GM19035 (cell line): Measurements from ENCODE around the gene GPR162.

Experiments used
- ATAC-seq: cut with Tn5 transposase; IDR thresholded peaks from one replicate; pipeline ENCODE4 v1.9.1; 2021; ENCODE audit not compliant: unreplicated experiment

Gene GPR162

DNA sequence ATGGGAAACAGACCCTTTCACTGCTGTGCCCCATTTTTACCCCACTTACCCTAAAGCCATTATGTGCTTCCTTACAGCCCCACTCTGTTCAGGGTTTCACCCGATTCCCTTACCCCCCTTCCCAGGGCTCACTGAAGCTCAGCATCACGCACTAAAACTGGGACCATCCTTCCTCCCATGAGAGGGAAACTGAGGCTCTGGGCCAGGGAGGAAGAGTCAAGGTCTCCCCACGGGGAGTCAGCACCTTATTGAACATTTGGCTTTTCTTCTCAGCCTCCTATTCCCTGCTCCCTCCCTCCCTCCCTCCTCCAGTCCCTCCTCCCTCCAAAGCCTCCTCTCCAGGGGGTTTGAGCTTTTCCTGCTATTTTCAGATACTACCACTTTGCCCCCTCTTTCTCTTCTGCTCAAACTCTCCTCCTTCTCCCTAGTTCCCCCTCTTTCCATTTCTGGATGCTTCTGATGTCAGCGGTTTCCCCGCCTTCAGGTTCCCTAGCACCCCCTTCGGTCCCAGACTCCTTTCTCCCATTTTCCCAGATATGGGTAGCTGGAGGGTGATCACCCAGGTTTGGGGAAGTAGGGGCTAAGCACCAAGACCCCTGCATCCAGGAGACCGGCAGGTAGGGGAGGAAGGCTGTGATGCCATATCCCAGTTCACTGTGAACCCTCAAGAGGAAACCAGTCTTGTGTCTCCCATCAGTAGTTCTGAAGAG is 960 bp downstream of the GPR162 start:
- ATAC-seq, result no peak

DNA sequence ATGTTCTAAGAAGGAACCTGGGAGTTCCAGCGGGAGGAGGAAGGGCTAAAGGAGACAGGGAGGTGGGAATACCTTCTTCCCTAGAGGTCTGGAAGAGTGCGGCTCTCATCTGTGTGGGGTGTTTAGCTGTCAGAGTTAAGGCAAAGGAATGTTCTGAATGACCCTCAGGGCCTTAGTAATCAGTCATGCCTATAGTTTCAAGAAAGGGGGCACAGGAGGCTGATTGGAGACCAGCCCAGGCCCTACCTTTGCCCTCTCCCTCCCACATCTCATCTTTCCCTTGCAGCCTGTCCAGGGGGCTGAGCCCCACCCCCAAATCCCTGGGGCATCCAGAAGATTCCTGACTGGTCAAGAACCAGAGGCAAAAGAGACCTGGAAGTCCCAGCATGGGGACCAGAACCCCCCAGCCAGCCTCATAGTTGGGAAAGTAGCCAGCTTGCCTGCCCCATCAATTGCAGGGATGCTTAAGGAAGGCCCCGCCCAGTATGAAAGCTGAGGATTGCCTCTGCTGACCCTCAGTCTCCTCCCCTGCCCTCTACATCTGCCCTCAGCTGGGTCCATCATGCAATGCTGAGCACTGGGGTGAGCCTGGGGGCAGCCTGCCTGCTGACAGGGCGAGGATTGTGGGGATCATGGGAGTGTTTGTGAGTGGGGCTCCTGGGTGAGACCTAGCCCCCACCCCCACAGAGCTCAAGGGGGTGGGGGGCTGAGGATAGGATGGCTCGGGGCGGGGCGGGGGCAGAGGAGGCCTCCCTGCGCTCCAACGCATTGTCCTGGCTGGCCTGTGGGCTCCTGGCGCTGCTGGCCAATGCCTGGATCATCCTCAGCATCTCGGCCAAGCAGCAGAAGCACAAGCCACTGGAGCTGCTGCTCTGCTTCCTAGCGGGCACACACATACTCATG is 1.8 kb downstream of the GPR162 start:
- no peak for ATAC-seq

DNA sequence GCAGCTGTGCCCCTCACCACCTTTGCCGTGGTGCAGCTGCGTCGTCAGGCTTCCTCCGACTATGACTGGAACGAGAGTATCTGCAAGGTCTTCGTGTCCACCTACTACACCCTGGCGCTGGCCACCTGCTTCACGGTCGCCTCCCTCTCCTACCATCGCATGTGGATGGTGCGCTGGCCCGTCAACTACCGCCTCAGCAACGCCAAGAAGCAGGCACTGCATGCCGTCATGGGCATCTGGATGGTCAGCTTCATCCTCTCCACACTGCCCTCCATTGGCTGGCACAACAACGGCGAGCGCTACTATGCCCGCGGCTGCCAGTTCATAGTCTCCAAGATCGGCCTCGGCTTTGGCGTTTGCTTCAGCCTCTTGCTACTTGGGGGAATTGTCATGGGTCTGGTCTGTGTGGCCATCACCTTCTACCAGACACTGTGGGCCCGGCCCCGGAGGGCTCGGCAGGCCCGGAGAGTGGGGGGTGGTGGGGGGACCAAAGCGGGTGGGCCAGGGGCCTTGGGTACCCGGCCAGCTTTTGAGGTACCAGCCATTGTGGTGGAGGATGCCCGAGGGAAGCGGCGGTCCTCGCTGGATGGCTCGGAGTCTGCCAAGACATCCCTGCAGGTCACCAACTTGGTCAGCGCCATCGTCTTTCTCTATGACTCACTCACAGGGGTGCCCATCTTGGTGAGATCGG is 2.6 kb downstream of the GPR162 start:
- no peak for ATAC-seq

DNA sequence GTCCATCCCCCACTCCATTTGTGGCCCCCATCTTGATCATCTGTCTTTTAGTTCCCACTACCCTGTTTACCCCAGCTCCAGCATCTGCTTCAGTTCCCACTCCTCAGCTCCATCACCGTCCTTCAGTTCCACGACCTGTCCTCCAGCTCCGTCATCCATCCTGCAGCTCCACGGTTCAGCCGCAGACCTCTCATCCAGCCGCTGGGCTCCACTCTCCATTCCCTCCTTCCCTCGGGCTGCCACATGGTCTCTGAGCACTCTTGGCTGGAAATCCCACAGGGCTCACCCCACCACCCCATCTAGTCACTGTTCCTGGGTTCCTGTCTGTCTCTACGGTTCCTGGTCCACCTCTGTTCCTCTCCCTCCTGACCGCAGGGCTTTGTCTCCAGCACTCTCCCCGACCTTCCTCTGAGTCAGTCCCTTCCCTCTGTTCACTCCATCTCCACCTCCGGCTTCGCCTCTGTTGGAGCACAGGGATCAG is 3.3 kb downstream of the GPR162 start:
- ATAC-seq, result no peak

DNA sequence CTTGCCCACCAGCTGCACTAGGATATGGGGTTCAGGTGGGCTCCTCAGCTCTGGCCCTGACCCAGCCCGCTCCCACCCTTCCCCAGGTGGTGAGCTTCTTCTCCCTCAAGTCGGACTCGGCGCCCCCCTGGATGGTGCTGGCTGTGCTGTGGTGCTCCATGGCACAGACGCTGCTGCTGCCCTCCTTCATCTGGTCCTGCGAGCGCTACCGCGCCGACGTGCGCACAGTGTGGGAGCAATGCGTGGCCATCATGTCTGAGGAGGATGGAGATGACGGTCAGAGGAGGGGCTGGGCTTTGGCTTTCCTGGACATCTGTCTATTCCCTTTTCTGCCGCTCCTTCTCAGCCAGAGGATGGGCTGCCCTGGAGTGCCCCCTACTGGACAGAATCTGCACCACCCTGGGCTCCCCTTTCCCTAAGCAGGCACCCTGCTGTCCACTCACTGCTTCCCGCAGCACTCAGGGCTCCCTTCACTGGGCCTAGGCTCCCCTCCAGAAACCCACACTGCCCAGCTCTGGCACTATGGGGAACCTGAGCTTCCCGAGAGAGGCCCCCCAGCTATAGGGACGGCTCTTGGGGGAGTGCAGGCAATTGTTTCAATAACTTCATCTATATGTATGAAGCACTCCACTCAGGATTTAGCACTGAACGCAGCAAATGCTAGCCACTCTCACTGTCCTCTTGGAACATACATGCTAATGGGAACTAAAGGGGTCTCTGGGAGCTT is 3.9 kb downstream of the GPR162 start:
- ATAC-seq, result no peak

DNA sequence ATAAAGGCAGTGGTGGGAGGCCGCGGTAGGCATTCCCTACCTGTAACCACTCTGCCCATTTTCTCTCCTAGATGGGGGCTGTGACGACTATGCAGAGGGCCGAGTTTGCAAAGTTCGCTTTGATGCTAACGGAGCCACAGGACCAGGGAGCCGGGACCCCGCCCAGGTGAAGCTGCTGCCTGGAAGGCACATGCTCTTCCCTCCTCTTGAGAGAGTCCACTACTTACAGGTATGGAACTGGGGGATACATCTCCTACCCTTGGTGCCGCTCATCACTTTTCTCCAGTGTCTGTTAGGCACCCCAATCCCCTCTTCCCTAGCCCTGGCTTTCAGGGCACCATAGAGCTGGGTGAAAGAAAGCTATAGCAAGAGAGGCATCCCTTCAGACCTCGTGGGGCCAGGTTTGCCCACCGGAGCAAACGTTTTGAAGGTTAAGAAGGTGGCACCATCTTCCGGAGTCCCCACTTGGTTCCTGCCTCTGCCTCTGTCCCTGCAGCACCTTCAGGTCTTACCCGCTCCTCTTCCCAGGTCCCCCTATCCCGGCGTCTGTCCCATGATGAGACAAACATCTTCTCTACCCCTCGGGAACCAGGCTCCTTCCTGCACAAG is 4.6 kb downstream of the GPR162 start:
- no peak for ATAC-seq

DNA sequence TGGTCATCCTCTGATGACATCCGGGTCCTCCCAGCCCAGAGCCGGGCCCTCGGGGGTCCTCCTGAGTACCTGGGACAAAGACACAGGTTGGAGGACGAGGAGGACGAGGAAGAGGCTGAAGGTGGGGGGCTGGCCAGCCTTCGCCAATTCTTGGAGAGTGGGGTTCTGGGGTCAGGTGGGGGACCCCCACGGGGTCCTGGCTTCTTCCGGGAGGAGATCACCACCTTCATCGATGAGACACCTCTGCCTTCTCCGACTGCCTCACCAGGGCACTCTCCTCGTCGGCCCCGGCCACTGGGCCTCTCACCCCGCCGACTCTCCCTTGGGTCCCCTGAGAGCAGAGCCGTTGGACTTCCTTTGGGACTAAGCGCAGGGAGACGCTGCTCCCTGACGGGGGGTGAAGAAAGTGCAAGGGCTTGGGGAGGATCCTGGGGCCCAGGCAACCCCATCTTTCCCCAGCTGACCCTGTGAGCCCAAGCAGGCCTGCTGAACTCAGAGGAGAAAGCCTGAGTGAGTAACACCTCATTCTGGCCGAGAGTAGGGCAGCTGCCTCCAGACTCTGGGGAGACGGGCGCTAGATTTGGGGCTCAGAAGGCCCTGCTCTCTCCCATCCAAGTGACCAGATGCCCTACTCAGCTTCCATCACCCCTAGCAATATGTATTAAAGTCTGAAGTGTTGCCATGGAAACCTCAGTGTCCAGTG is 5.3 kb downstream of the GPR162 start:
- no peak for ATAC-seq

DNA sequence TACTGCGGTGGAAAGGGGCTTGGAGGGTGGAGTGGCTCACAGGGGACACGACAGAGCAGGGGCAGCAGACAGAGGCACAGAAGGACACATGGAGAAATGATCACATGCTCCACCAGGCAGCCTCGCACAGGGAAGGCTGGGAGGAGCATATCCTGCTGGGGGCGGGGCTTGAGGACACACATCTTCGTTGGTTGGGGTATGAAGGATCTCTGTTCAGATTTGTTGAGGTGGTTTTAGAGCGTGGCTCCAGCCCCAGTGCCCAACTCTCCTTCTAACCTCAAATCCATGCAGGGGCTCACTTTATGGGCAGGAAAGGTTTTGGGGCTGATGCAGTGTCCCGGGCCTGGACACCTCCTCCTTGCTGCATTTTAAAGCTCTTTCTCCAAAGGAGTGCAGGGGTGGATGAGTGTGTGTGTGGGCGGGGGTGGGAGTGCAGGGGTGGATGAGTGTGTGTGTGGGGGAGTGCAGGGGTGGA is 5.9 kb downstream of the GPR162 start:
- no peak for ATAC-seq

DNA sequence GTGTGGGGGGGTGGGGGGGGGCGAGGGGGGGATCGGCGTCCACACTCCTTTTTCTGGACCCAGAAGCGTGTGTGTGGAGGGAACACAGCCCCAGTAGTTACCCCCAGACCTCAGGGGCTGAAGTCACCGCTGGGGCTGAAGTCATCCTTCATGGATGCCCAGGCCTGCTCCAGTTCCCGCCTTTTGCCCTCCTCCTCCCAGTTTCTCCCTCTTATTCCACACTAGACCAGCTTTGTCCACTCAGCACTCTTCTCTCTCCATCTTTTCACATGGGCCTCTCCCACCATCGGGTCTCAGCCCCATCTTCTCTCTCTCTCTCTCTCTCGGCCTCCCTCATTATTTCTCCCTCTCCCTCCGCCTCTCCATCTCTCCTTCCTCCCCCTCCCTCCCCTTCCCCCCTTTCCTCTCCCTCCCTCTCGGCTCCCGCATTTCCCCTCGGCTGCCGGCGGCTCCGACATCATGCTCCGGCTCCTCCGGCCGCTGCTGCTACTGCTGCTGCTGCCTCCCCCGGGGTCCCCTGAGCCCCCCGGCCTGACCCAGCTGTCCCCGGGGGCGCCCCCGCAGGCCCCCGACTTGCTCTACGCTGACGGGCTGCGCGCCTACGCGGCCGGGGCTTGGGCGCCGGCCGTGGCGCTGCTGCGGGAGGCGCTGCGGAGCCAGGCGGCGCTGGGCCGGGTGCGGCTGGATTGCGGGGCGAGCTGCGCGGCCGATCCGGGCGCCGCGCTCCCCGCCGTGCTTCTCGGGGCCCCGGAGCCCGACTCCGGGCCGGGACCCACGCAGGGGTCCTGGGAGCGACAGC is 6.6 kb downstream of the GPR162 start, which contains the start of gene P3H3:
P3H3 (plus strand) TSS at position 426 of the 799 bp plus-strand sequence; CDS start at position 460, 34 bp downstream.
- no peak for ATAC-seq

DNA sequence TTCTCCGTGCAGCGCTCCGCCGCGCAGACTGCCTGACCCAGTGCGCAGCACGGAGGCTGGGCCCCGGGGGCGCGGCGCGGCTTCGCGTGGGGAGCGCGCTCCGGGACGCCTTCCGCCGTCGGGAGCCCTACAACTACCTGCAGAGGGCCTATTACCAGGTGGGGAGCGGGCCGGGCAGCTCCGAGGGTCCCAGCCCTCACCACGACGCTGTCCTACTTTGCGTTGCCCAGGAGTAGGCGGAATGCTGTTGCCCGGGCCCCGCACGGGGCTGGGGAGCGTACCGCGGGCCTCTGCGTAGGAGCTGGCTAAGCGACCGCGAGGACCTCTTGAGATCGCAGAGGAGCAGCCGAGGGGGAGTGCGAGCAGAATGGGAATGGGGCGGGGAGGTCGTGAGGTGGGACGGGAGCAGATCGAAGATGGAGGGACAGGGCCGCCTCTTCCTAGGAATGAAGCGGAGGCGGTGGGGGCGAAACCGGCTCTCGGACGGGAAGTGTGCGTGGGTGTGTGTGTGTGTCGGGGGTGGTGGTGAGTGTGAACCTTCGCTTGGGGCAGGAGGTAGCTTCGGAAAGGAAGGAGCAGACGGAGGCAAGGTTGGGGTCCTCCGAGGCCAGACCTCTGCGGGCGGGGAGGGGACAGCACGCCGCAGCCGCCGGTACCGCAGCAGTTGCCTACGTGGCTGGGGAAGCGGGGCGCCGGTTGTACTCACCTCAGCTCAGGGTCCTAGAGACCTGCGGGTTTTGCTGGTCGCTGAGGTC is 7.3 kb downstream of the GPR162 start:
- no peak for ATAC-seq

DNA sequence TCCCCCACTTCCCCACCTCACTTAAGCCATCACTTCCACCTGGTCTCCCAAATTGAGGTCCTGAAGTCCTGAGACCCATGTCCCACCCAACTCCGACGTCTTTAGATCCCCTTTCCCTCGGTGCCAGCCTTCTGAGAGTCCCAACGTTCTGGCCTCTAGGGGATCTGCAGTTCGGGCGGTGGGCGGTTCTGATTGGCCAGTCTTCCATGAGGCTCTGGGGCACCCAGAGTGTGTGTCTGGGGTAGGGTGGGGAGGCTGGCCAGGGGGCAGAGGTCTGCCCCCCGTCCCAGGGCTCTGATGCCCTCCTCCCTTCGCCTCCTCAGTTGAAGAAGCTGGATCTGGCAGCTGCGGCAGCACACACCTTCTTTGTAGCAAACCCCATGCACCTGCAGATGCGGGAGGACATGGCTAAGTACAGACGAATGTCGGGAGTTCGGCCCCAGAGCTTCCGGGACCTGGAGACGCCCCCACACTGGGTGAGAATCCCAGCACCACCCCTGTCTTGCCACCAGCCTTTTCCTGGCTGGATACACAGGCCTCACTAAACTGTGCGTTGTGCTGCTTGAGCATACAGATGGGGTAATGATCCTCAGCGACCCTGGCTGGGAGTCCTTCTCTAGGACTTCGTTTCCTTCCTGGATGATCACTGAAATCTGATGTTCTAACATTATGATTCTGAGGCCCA is 8.1 kb downstream of the GPR162 start:
- no peak for ATAC-seq

DNA sequence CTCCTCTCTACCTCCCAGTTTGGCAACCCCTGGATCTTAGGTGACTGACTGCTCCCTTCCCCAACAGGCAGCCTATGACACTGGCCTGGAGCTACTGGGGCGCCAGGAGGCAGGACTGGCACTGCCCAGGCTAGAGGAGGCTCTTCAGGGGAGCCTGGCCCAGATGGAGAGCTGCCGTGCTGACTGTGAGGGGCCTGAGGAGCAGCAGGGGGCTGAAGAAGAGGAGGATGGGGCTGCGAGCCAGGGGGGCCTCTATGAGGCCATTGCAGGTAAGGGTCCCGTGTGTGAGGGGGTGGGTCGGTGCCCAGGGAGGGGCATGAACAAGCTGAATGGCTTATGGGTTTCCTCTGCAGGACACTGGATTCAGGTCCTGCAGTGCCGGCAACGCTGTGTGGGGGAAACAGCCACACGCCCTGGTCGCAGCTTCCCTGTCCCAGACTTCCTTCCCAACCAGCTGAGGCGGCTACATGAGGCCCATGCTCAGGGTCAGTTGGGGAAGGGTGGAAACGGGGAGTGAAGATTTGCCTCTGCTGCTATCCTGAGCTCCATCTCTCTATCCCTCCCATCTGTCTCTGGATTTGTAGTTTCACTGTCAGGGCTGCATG is 8.8 kb downstream of the GPR162 start:
- no peak for ATAC-seq

DNA sequence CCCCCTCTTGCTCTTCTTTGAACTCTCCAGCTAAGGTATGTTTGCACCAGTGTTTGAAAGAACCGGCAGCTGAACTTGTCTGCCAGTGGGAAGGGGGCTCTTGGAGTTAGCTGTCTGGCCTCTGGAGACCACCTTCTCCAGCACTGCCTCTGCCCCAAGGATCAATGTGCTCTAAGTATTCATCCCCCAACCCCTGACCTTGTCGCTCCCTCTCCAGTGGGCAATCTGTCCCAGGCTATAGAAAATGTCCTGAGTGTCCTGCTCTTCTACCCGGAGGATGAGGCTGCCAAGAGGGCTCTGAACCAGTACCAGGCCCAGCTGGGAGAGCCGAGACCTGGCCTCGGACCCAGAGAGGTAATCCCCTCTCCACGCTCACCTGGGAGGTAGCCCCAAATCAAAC is 9.4 kb downstream of the GPR162 start:
- ATAC-seq, result no peak

DNA sequence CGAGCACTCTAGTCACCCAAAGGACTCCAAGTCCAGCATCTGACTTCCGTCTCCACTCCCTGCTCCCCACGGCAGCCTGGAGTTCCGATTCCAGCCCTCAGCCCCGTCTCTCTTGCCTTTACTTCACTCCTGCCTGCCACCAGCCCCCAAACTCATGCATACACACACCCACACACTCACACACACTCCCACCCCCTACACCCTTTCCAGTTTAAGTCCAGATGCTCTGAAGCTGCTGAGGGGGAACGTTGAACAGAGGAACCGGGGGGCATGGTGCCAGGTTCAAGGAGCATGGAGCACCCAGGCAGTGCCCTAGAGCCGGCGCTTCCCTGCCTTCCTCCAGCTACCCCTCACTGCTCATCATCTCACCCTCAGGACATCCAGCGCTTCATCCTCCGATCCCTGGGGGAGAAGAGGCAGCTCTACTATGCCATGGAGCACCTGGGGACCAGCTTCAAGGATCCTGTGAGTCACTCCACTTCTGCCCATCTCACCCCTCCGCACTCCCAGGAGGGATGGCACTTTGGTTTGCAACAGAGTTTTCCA is 9.9 kb downstream of the GPR162 start:
- ATAC-seq, result no peak

DNA sequence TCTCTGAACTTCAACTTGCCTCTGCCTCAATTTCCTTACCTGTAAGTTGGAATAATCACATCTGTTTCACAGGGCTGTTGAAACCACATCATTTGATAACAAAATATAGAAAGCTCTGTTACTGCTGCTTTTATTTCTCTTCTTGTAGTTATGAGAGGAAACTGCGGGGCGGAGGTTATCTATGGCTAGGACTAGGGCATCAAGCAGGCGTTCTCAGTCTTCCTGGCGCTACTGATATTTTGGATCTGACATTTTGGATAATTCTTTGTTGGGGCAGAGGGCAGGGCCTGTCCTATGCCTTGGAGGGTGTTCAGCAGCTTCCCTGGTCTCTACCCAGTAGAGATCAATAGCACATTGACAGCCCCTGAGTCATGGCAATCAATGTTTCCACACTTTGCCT is 10.5 kb downstream of the GPR162 start:
- ATAC-seq, result no peak

DNA sequence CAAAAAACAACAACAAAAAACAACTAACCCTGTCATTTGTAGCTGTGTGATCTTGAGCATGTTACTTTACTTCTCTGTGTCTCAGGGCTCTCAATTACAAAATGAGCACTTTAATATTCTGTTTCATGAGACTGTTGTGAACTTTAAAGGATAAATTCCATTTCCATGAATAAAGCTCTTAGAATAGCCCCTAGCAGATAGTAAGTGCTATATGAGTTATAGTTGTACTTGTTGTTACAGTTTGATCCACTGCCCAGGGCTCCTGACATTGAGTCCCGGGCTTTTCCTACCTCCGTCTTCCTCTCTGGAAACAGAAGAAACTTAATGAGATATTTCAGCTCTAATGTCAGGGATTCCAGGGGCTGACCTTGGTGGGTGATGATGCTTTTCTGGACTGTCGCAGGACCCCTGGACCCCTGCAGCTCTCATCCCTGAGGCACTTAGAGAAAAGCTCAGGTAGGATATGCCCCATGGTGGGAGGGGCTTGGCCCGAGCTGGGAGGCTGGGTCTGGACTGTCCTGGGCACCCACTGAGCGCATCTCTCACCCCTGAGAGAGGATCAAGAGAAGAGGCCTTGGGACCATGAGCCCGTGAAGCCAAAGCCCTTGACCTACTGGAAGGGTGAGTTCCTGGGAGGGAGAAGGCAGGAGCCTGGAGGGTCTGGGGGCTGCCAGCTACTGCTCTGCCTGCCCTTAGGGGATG is 11.7 kb downstream of the GPR162 start:
- ATAC-seq, result no peak
